DOHH2 (cell line): ENCODE measurements around the gene PRRT4.

Source experiments
- CTCF ChIP-seq: fragments of 200-600 bp; sonication (generic); IDR thresholded peaks from one replicate; pipeline ENCODE4 v1.5.1; 2014; ENCODE audit warnings: antibody characterized with exemption, mild to moderate bottlenecking, low read depth, low read length; ENCODE audit not compliant: poor library complexity, severe bottlenecking
- EZH2phosphoT487 ChIP-seq: fragments of 200-600 bp; sonication (generic); IDR thresholded peaks from 2 replicates; pipeline ENCODE4 v1.6.1; 2017; ENCODE audit warnings: borderline replicate concordance, mild to moderate bottlenecking, antibody characterized with exemption, low read length, moderate library complexity, mixed read lengths

GRCh38 chr7:128366300-128366699, 4.8 kb upstream of the PRRT4 start:
- no peak for TF ChIP-seq CTCF
- TF ChIP-seq EZH2phosphoT487, result no peak
